ENCODE data around the gene NKX6-2. TPM values are rescaled to one million over a fixed set of nuclear protein-coding genes. Genes with fewer than 3 reads are reported as not detected.

NKX6-2 gene
- total and polyA plus RNA-seq, 2 of the 8 experiments (the other 6 are each of a cell fraction or from before 2014, with no cell fraction given) = 0.06 TPM; not detected in 1

GRCh38 chr10:132788831-132789219 is 2.9 kb upstream of the NKX6-2 start:
- Histone ChIP-seq H3K79me1 (ENCODE audit: low read depth, low read length) (no peaks in the 10 kb centered on the region), H2AFZ (ENCODE audit: low read length) (no peak overlapping the region), H2BK5ac (ENCODE audit: low read depth, low read length) (no peak overlapping the region), H3K79me2 (ENCODE audit: control insufficient read depth in 1 of 2, insufficient read depth in 2 of 2, low read length in 2 of 2) (no peaks in the 10 kb centered on the region), H3K18ac (ENCODE audit: extremely low read depth, low read length) (no peak overlapping the region), H3K27ac (ENCODE audit: low read depth, low read length) (no peak overlapping the region), H3K9ac (replicated peaks in 1 of 4; ENCODE audit: extremely low read depth in 1 of 4, low read depth in 3 of 4, low read length in 3 of 4) (no peak overlapping the region), H2BK20ac (ENCODE audit: low read length) (no peak overlapping the region), H3K23me2 (ENCODE audit: low read depth, low read length) (peaks cover 7% of the 10 kb centered on the region; the same call in 1 of the 2 replicates), H3K56ac (replicated peaks; ENCODE audit: insufficient read length, low read depth, low read length) (no peak overlapping the region), H3K23ac (ENCODE audit: insufficient read length) (no peak overlapping the region), H3K27me3 (replicated peaks in 1 of 4; ENCODE audit: control insufficient read depth in 3 of 4, extremely low read depth in 1 of 4, insufficient read depth in 3 of 4, low read length in 3 of 4) (peaks cover 64 to 70% (median 69%) of the 10 kb centered on the region in 4 experiments), H4K5ac (ENCODE audit: insufficient read length, low read depth, low read length) (no peak overlapping the region), H3K4me3 (ENCODE audit: extremely low read depth in 1 of 4, insufficient read depth in 2 of 4, low read depth in 3 of 4, low read length in 4 of 4) (peak overlapping the region; percentile 18 to 62 (median 40); a peak in 7 of 8 replicates), H3K4ac (replicated peaks; ENCODE audit: insufficient read length, low read depth, low read length) (no peak overlapping the region), H3K4me1 (replicated peaks in 1 of 4; ENCODE audit: control insufficient read depth in 3 of 4, insufficient read depth in 4 of 4, low read length in 3 of 4) (peaks cover 0 to 18% (median 8%) of the 10 kb centered on the region in 4 experiments; a peak in 6 of 7 replicates), H3K14ac (ENCODE audit: insufficient read length) (no peak overlapping the region), H3K4me2 (ENCODE audit: insufficient read depth in 1 of 2, low read depth in 2 of 2, low read length in 2 of 2) (peak overlapping the region; percentile 46 to 78), H3K36me3 (ENCODE audit: control insufficient read depth in 2 of 4, insufficient read depth in 4 of 4, low read length in 3 of 4) (peaks cover 0 to 28% (median 0%) of the 10 kb centered on the region in 4 experiments; a peak in 2 of 8 replicates), H2BK12ac (ENCODE audit: low read depth, low read length) (no peak overlapping the region), H4K8ac (ENCODE audit: extremely low read depth, insufficient read depth, low read length) (no peak overlapping the region), H2BK120ac (replicated peaks; ENCODE audit: low read depth, low read length) (no peak overlapping the region), H4K20me1 (replicated peaks in 1 of 2; ENCODE audit: control insufficient read depth in 1 of 2, insufficient read depth in 2 of 2, low read length in 2 of 2) (peaks cover 5 to 7% of the 10 kb centered on the region in 2 experiments), H3K9me3 (ENCODE audit: insufficient read depth in 2 of 2, low read depth in 1 of 2, low read length in 1 of 2) (no peaks in the 10 kb centered on the region; a peak in 1 of 4 replicates), H2AK5ac (ENCODE audit: low read depth, low read length) (no peak overlapping the region), H4K91ac (replicated peaks; ENCODE audit: insufficient read length, low read length) (no peak overlapping the region), H2BK15ac (ENCODE audit: low read length) (no peak overlapping the region)
- WGBS, 2 experiments (ENCODE audit: extremely low coverage in 1 of 2, insufficient coverage in 1 of 2, insufficient read length in 1 of 2, insufficient replicate concordance in 2 of 2, low coverage in 1 of 2, low lambda C conversion rate in 2 of 2, missing lambda C conversion rate in 1 of 2) = 14% methylated on average over 12 of the region's 30 CpGs; no CpG with 5 or more reads in 1 of the 2 experiments
- ChIA-PET CTCF (ENCODE audit: partially characterized antibody) (interaction anchor here (1.0 kb wide), 1 partner anchor 134 kb away, joined by 3 read pairs; no protein-coding TSS in a partner anchor), POLR2A (ENCODE audit: partially characterized antibody) (interaction anchor here (0.6 kb wide), 1 partner anchor 70 kb away, joined by 3 read pairs; no protein-coding TSS in a partner anchor)
- DNase-seq (ENCODE audit: low read depth in 1 of 2, low spot score in 2 of 2) = no peak
- TF ChIP-seq RNF2 (IDR thresholded peaks at IDR 0.05; ENCODE audit: borderline replicate concordance, low read depth, low read length, missing control alignments, poor library complexity, severe bottlenecking) (no peak), SIN3A (conservative IDR thresholded peaks at IDR 0.05 in 1 of 2, IDR thresholded peaks at IDR 0.05 in 1 of 2; ENCODE audit: low read depth in 1 of 2, low read length in 2 of 2) (no peak), EZH2 (IDR thresholded peaks at IDR 0.05; ENCODE audit: low read depth, low read length, severe bottlenecking) (peak; percentile 71), SUZ12 (IDR thresholded peaks at IDR 0.05; ENCODE audit: low read length) (peak; percentile 82), NRF1 (IDR thresholded peaks at IDR 0.05; ENCODE audit: low read depth, low read length) (no peak), PHF8 (conservative IDR thresholded peaks at IDR 0.05; ENCODE audit: low read depth, low read length) (no peak), CEBPB (IDR thresholded peaks at IDR 0.05; ENCODE audit: low read depth, low read length) (no peak), KDM1A (IDR thresholded peaks at IDR 0.05; ENCODE audit: borderline replicate concordance, low read length) (no peak)
- FAIRE-seq = no peak

Data from H1 (cell line).